DND-41 (cell line): ENCODE data around the gene PLEKHH1.

Experiments used
- CTCF ChIP-seq: IDR thresholded peaks from 2 replicates; pipeline ENCODE4 v1.5.1; 2012; ENCODE audit warnings: borderline replicate concordance, low read length, moderate library complexity, mild to moderate bottlenecking; ENCODE audit not compliant: poor library complexity, severe bottlenecking; ENCODE audit errors: extremely low read depth
- EZH2 ChIP-seq: IDR thresholded peaks from 3 replicates; pipeline ENCODE4 v1.6.1; 2012; ENCODE audit warnings: borderline replicate concordance, low read depth, mild to moderate bottlenecking, moderate library complexity, low read length, inconsistent platforms; ENCODE audit not compliant: severe bottlenecking

DNA sequence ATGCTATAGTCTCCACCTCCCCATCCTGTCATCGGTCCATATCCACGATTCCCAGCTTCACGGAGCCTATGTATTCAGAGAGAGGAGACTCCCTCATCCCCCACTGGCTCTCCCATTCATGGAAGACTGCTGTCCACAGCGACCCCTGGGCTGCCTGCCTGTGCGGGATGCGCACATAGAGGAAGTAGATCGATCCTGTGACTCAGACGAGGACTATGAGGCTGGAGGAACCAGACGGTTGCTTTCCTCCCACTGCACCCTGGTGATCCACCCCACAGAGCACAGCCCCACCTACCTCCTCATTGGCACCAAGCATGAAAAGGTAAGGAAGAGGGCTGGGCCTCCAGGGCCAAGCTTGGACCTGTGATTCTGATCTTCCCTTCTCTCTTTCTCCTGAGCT is 42.6 kb downstream of the PLEKHH1 start:
- TF ChIP-seq CTCF (no peak), EZH2 (no peak)
